ENCODE results near the gene LRRC63. TPM values are rescaled to one million over a fixed set of nuclear protein-coding genes. Genes with fewer than 3 reads are reported as not detected.

The LRRC63 gene
- total RNA-seq, 1 donor from 2014 or later, result 0.42 TPM

GRCh38 chr13:46166947-46167610, 44.6 kb upstream of the LRRC63 start:
- H3K27me3 ChIP-seq (ENCODE audit: control insufficient read depth, insufficient read depth, low read length), result no peaks in the 10 kb centered on the region
- no peak overlapping the region for H3K4me3 ChIP-seq (ENCODE audit: low read depth, low read length)
- no peaks in the 10 kb centered on the region for H3K36me3 ChIP-seq (ENCODE audit: control insufficient read depth, insufficient read depth, low read length)
- no peak for TF ChIP-seq CTCF (IDR thresholded peaks at IDR 0.05; ENCODE audit: insufficient read depth, low read length, poor library complexity, severe bottlenecking)
- DNase-seq (ENCODE audit: low read depth), result no peak

- H3K36me3 ChIP-seq (ENCODE audit: control insufficient read depth, insufficient read depth, low read length), result no peaks in the 10 kb centered on the region
- no peak overlapping the region for H3K4me3 ChIP-seq (ENCODE audit: low read depth, low read length)
- no peaks in the 10 kb centered on the region for H3K27me3 ChIP-seq (ENCODE audit: control insufficient read depth, insufficient read depth, low read length)
- DNase-seq (ENCODE audit: low read depth), result peak; percentile 56
- no peak for TF ChIP-seq CTCF (IDR thresholded peaks at IDR 0.05; ENCODE audit: insufficient read depth, low read length, poor library complexity, severe bottlenecking)
These were observed 43.4 kb upstream of the LRRC63 start for GRCh38 chr13:46168341-46168740.

- DNase-seq (ENCODE audit: low read depth), result no peak
- Histone ChIP-seq H3K4me3 (ENCODE audit: low read depth, low read length) (no peak overlapping the region), H3K36me3 (ENCODE audit: control insufficient read depth, insufficient read depth, low read length) (no peaks in the 10 kb centered on the region), H3K27me3 (ENCODE audit: control insufficient read depth, insufficient read depth, low read length) (no peaks in the 10 kb centered on the region)
- TF ChIP-seq CTCF (IDR thresholded peaks at IDR 0.05; ENCODE audit: insufficient read depth, low read length, poor library complexity, severe bottlenecking), result no peak
These were observed 42.9 kb upstream of the LRRC63 start for GRCh38 chr13:46168783-46169182.

- TF ChIP-seq CTCF (IDR thresholded peaks at IDR 0.05; ENCODE audit: insufficient read depth, low read length, poor library complexity, severe bottlenecking), result no peak
- H3K36me3 ChIP-seq (ENCODE audit: control insufficient read depth, insufficient read depth, low read length), result no peaks in the 10 kb centered on the region
- no peaks in the 10 kb centered on the region for H3K27me3 ChIP-seq (ENCODE audit: control insufficient read depth, insufficient read depth, low read length)
These were observed 42.0 kb upstream of the LRRC63 start for GRCh38 chr13:46169758-46170157.

GRCh38 chr13:46170268-46170667, 41.5 kb upstream of the LRRC63 start:
- no peak for TF ChIP-seq CTCF (IDR thresholded peaks at IDR 0.05; ENCODE audit: insufficient read depth, low read length, poor library complexity, severe bottlenecking)
- no peak for DNase-seq (ENCODE audit: low read depth)
- Histone ChIP-seq H3K36me3 (ENCODE audit: control insufficient read depth, insufficient read depth, low read length) (no peaks in the 10 kb centered on the region), H3K4me3 (ENCODE audit: low read depth, low read length) (no peak overlapping the region), H3K27me3 (ENCODE audit: control insufficient read depth, insufficient read depth, low read length) (no peaks in the 10 kb centered on the region)

More at GRCh38 chr13:46169758-46170157, 42.0 kb upstream of the LRRC63 start:
- H3K4me3 ChIP-seq (ENCODE audit: low read depth, low read length), result no peak overlapping the region
- no peak for DNase-seq (ENCODE audit: low read depth)

- DNase-seq (ENCODE audit: low read depth), result no peak
- Histone ChIP-seq H3K27me3 (ENCODE audit: control insufficient read depth, insufficient read depth, low read length) (no peaks in the 10 kb centered on the region), H3K4me3 (ENCODE audit: low read depth, low read length) (no peak overlapping the region), H3K36me3 (ENCODE audit: control insufficient read depth, insufficient read depth, low read length) (no peaks in the 10 kb centered on the region)
- TF ChIP-seq CTCF (IDR thresholded peaks at IDR 0.05; ENCODE audit: insufficient read depth, low read length, poor library complexity, severe bottlenecking), result no peak
These were observed 41.0 kb upstream of the LRRC63 start for GRCh38 chr13:46170687-46171086.
